Forelimb muscle (tissue), 1 donor: ENCODE data around the gene FCSK. TPM values are rescaled to one million over a fixed set of nuclear protein-coding genes. Genes with fewer than 3 reads are reported as not detected.
"Not testable (repeated sequence)": the region's sequence is repeated elsewhere in the genome, so short reads cannot be mapped to it uniquely, and the experiment has no call there.

ENCODE experiments used
- DNase-seq: peaks from one replicate; pipeline ENCODE4 v3.0.0-alpha.2; 2013; ENCODE audit warnings: low read depth
- polyA plus RNA-seq: library from polyadenylated mRNA; unstranded; fragments of 120-200 nt; gene quantifications from one replicate; pipeline ENCODE4 v1.2.1, GENCODE V29; 2013; ENCODE audit not compliant: insufficient read length

Gene FCSK
- polyA plus RNA-seq, 1 donor = 8.4 TPM

DNA sequence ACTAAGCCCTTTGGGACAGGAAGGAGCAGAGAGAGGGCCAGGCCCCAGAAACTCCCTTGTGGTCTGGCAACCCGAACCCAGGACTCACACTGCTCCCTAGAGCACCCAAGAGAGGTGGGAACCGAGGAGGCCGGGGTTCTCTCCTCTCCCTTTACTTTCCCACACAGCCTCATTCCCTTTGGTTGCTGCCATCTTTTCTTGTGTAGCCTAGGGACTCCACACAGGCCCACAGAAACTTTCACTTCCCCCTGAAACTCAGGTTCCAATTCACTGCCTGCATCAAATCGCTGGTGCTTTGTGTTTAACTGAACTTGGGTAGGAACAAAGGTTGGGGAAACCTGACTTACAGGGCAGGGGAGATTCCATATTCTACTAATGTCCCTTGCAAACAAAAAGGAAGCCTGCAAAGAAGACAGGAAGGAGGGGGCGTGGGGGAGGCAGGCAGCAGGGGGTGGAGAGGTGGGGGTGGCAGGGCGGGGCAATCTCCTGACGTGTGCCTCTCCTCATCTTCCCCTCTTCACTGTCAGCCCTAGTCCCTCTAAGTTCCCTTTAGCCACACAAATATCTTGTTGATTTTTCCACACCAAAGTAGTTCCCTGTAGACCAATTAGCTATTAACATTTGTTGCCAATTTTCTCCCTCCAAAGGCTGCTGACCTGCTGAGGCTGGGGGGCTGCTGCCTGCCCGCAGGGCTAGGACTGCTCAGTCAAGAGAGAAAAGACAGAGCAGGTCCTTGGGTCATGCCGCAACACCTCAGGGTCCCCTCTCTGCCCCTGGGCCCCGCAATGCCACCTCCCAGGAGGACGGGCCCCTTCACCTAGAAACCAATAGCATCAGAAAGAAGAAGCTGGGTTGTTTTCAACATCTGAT, 23.5 kb upstream of the FCSK start:
- no peak for DNase-seq

DNA sequence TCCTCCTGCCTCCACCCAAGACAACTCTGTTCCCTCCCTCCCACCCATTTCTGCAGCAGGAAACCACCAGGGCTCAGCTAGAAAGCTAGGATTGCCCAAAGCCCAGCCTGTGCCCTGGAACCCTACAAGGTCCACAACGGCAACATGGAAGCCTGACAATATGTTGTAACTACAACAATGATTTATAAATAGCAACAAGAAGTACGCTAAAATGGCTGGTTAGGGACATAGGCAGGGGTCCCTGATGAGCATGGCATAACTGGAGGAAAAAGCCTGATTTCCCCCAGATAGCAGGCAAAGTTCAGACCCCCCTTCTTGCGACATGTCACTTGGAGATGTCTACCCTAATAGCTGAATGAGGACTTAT, 22.1 kb upstream of the FCSK start:
- no peak for DNase-seq

DNA sequence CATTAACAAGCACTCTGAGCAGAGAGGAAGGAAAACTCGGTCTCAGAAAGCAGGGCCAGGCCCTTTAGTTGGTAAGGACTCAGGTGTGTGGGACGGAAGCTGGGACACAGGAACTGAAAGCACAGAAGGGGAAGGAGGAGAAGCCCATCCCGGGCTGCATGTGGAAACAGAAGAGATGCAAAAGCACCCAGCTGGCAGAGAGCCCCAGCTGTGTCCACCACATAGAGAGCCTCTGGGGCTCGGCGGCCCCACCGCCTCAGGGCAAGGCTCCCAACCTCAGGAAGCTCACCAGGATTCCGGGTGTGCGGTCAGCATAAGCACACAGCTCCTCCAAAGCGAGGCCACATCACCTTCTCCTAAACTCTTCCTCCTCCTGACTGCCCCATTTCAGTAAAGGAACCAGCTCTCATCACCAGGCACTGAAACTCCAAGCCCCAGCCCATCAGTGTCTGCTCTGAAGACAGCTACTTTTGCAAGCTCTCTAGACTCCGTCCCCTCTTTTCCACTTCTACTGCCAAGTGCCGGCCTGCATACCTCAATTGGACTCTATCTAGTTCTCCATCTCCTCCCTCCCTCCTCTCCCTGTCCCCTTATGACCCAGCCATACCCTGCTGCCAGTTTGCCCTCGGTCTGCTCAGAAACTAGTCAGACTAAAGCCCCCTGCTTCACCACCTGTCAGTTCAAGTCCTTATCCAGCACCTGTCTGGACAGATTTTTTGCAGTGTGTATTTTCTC, 21.5 kb upstream of the FCSK start:
- DNase-seq = no peak

DNA sequence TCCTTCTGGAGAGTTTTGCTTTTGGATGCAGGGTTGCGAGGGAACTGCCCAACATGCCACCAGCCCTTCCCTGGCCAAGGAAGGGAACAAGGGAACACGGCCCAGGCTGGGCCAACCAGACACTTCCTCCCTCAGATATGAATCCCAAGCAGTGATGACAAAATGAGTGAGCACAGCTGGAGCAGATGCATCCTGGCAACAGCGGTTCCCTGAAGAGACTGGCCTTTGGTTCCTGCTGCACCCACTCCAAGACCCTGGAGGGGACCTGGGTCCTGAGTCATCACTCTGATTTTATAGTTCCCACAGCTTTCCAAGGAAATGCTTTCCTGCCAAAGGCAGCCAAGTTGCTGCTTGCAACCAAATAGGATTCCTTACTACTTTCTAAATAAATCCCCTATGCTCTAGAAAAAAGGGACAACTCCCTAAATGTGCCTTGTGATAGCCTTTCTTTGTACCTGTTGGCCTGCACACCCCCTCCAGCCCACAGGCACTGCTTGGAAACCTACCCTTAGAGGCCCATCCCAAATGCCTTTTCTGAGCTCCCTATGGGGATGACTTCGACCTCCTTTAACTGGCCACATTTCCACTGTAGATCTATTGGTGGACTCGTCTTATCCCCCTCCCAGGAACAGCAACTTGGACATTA, 20.8 kb upstream of the FCSK start:
- no peak for DNase-seq

DNA sequence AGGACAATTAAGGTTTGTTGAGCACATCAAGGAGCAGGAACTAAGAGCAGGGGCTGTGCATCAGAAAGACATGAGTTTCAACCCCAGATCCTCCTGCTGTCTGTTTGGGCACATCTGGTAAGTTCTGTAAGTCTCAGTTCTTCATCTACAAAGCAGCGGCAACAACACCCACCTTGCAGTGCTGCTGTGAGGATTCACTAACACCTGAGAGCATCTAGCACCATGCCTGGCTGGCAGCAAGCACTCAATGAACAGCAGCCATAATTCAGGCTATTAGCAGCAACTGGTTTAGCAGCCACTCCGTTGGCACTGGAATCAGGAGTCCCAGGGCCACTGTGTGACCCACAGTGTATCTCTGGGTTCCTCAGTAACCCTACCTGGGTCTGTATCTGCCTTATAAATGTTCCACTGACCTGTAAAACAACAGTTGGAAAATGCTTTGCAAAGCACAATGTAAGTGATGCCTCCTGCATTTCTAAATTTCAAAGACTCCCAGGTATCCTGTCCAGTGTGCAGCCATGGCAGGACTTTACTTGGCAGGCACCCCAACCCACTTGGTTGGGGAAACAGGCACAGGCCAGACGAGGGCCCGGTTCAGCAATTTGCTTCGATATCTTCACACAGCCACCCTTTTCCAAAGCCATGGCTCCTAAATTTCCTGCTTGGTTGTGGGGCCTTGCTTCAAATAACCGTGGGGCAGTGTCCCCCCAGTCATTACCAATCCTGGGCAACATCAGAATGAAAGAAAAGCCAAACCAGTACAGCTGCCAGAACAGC, 19.7 kb upstream of the FCSK start:
- no peak for DNase-seq

DNA sequence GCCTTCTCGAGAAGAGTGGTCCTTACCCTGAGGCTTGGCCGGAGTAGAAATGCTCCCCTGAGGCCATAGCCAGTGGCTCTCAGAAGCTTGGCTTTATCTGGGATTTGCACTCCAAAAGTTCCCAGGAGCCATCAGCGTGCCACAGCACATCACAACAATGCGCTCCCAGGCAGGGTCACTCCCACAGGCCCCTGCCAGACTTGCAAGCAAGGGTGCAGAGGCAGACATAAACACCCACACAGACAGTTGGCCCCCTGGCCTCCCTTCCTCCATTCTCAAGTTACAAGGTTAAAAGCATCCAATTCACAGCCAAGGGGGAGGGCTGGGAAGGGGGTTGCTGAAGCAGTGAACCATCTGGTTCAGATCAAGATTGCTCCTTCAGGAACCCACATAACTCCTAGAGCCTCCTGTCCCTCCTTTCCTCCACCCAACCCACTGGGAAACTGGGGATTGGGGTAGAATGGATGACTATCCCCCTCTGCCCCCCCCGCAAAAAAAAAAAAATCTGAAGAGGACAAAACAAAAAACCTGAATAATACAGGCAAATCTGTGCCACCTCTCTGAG, 17.3 kb upstream of the FCSK start:
- DNase-seq = no peak

DNA sequence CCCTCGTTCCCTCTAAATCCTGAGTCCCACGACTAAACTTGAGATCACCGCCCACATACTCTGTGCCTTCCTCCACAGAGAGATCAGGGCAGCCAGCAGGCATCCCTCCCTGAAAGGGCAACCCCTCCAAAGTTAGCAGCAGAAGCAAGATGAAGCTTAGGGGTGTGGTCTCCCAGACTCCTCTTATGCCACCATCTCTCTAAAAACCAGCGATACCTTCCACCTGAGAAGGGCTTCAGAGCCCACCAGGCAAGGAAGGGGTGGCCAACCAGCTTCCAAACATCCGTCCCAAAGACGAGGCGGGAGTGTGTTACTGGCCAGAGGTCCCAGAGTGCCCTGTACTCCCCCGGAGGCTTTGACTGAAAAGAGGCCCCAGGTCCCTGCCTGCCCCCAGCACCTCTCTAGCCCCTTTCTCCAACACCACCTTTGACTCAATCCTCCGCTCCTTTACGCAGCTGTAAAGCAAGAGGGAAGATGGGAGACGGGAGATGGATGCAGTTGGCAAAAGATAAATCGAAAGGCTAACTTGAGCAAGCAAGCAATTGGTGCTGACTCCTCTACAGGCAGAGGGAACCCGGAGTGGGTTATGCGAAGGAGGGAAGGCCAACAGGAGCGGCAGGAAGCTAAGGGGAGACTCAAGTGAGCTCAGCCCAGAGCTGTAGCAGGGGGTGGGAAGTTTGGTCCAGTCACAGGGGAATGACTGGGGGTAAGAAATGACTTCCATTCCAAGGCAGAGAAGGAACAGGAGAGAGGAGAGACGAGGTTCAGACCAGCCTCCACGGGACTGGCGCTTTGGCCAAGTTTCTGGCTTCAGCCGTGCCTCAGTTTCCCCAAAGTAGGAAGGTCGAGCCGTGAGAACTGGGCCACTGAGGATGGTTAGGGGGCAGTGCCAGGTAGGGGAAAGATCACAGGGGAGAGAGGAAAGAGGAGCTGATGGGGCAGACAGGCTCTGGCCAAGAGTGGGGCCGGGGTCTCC, 16.5 kb upstream of the FCSK start:
- DNase-seq = no peak

DNA sequence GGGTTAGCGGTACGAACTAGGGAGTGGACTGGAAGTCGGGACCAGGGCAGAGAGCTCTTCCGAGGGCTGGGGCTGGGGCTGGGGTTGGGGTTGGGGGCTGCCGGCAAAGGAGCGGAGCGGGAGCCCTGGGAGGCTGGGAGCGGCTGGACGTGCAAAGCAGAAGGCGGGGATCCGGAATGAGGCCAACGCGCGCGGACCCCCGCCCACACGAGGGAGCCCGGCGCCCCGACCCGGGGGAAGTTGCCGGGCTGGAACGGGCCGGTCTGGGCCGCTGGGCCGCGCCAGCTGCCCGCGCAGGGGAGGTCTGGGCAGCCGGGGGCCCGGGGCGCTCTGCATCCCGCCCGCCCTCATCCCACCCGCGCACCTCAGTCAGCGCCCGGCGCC, 15.8 kb upstream of the FCSK start:
- no peak for DNase-seq

DNA sequence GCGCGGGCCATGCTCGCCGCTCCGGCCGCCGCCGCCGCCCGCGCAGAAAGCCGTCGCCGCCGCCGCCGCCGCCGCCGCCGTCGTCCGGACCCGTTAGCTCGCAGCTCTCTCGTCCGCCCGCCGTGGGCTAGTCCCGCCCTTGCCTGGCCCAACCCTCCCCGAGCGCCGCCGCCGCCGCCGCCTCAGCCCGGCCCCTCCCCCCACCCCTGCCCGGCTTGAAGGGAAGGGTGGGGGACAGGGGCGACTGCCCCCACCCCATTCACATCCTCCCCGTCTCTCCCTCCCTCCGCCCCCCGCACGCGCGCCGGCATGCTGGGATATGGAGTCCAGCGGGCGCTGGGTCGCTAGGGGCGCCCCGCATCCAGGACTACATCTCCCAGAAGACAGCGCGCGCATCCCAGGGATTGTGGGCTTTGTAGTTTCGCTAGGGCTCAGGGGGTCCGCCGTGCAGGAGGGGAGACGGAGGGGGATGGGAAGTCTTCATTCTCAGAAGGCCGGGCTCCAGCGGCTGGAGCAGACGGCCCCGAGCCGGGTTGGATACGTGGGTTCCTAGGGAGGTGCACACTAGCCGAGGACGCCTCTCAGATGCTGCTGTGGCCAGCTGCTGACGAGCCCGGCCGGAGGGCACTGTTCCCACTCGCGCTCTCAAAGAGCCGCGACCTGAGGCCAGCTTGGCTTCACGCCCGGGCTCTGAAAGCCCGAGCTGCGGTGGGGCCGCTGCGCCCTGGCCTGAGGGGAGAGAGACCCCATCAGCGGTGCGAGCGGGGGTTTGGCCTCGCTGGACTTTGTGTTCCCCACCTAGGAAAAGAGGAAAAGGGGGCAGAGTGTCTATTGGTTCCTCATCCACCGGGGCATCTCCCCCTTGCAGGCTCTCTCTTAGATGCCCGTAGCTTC, 15.2 kb upstream of the FCSK start, which contains the start of gene ST3GAL2:
TSS of gene ST3GAL2 (minus strand) at position 132 of the 894 bp plus-strand sequence. CDS start 40,570 bp downstream, outside the sequence.
- DNase-seq = peak; percentile 81

DNA sequence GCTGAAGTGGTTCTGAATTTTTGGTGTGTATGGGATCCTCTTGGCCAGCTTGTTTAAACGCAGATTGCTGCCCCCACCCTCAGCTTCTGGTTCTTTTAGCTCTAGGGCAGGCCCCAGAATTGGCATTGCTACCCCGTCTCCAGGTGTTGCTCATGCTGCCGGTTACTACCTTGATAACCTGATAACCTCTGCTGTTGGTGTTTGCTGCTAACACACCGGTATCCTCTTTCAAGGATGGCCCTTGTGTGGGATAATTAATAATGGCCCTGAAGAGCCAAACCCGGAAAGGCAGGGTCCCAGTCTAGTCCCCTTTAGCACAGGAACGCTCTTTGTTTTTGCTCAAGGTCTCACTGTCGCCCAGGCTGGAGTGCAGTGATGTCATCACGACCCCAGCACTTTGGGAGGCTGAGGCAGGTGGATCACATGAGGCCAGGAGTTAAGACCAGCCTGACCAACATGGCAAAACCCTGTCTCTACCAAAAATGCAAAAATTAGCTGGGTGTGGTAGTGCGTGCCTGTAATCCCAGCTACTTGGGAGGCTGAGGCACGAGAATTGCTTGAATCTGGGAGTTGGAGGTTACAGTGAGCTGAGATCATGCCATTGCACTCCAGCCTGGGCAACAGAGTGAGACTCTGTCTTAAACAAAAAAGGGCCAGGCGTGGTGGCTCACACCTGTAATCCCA, 14.2 kb upstream of the FCSK start:
- DNase-seq = no peak

DNA sequence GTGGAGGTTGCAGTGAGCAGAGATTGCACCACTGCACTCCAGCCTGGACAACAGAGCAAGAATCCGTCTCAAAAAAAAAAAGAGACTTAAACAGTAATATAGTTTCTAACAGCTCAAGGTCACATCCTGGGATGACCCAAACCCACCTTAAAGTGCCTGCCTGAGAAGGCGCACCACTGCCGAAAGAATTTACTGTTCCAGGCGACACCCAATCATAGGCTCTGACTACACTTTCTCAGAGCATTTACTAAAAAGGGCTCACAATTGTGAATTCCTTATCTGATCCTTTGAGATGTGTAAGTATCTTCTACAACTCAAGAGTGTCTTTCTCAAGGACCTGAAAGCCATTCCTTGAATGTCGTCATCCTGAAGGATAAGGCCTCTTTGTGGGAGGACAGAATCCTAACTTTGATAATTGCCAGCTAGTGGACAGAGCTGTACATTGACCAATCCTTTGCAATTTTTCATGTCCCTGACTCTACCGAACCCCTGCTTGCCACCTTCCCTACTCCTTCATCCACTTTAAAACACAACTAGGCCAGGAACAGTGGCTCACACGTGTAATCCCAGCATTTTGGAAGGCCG, 12.9 kb upstream of the FCSK start:
- DNase-seq = no peak

DNA sequence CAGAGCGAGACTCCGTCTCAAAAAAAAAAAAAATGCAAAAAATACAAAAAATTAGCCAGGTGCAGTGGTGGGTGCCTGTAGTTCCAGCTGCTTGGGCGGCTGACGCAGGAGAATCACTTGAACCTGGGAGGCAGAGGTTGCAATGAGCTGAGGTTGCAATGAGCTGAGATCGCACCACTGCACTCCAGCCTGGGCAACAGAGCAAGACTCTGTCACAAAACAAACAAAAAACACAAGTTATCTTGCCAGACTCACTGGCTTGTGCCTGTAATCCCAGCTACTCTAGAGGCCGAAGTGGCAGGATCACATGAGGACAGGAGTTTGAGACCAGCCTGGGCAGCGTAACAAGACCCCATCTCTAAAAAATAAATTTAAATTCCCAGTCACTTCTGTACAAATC, 12.1 kb upstream of the FCSK start:
- DNase-seq = no peak

DNA sequence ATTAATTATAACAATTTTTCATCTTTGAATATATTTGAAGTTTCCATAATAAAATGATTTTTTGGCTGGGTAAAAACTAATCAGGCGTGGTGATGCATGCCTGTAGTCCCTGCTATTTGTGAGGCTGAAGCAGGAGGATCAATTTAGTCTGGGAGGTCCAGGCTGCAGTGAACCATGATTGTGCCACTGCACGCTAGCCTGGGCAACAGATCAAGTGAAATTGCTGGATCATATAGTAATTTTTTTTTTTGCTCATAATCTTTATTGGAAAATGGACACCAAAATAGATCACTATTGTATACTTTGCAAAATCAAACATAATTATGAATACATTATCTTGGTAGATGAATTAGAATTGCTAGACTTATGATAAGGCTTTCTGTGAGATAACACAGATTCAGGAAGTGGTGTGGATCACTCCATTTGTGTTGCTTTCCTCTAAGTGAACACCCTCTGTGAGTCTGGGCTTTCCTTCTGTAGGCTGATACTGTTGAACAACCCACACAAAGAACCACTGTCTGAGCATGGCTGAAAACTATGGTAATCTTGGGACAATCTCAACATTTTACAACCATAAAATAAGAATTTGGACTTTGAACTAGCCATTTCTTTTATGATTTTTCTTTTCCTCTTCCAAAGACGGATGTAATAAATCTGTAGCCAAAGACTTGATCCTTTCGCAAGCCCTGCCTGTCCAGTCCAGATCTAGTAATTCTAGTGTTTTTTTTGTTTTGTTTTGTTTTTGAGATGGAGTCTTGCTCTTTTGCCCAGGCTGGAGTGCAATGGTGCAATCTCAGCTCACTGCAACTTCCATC, 9.9 kb upstream of the FCSK start:
- no peak for DNase-seq

DNA sequence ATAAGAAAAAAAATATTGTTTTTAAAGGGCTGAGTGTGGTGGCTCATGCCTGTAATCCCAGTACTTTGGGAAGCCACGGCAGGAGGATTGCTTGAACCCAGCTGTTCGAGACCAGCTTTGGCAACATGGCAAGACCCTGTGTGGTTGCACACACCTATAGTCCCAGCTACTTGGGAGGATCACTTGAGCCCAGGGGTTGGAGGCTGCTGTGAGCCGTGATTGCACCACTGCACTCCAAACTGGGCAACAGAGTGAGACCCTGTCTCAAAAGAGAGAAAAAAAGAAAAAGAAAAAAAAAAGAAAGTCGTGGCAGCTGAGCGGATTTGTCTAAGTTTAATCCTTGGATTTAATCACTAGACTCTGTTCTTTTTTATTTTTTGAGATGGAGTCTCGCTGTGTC, 6.3 kb upstream of the FCSK start:
- DNase-seq = no peak

DNA sequence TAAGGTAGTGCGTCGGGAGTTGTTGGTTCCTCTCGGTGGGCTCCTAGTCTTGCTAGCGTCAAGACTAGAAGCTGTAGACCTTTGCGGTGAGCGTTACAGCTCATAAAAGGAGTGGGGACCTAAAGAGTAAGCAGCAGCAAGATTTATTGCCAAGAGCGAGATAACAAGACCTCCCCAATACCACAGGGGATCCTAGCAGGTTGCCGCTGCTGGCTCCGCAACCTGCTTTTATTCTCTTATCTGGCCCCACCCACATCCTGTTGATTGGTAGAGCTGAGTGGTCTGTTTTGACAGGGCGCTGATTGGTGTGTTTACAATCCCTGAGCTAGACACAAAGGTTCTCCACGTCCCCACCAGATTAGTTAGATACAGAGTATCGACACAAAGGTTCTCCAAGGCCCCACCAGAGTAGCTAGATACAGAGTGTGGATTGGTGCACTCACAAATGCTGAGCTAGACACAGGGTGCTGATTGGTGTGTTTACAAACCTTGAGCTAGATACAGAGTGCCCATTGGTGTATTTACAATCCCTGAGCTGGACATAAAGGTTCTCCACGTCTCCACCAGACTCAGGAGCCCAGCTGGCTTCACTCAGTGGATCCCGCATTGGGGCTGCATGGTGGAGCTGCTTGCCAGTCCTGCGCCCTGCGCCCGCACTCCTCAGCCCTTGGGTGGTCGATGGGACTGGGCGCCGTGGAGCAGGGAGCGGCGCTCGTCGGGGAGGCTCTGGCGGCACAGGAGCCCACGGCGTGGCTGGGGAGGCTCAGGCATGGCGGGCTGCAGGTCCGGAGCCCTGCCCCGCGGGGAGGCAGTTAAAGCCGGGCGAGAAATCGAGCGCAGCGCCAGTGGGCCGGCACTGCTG, 4.0 kb upstream of the FCSK start:
- not testable (repeated sequence) for DNase-seq

DNA sequence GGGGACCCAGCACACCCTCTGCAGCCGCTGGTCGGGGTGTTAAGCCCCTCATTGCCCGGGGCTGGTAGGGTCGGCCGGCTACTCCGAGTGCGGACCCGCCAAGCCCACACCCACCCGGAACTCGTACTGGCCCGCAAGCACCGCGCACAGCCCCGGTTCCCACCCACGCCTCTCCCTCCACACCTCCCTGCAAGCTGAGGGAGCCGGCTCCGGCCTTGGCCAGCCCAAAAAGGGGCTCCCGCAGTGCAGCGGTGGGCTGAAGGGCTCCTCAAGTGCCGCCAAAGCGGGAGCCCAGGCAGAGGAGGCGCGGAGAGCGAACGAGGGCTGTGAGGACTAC, 3.4 kb upstream of the FCSK start:
- not testable (repeated sequence) for DNase-seq
